ENCODE measurements around the gene KRTAP1-3. TPM values are rescaled to one million over a fixed set of nuclear protein-coding genes. Genes with fewer than 3 reads are reported as not detected.
"Not testable (repeated sequence)": the region's sequence is repeated elsewhere in the genome, so short reads cannot be mapped to it uniquely, and the experiment has no call there.

Gene KRTAP1-3
- polyA plus RNA-seq, 1 donor (not counting 4 experiments of a cell fraction or from before 2014, with no cell fraction given): not detected

DNA sequence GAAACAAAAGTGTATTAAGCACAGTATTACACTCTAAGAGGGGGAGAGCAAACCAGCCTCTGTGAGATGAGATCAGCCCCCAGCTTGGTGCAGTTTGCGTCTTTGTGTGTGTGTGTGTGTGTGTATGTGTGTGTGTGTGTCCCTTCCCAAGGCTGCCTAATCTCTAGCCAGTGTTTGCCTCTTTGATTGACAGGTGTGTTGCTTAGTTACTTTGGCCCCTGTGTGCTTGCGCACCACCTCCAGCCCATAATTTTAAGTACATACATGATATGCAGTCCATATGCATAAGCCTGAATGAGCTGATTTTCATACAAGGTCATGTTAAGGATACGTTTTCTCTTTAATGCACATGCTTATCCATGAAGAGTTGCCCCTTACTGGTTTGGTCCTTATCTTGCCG is 32.9 kb downstream of the KRTAP1-3 start:
- Histone ChIP-seq H3K4me2 (ENCODE audit: control insufficient read depth, extremely low read depth, insufficient read depth, low read depth, low read length) (no peak overlapping the region), H4K20me1 (ENCODE audit: control insufficient read depth, extremely low read depth, insufficient read depth, low read length) (no peaks in the 10 kb centered on the region), H3K9ac (ENCODE audit: control insufficient read depth, extremely low read depth, insufficient read depth, low read length) (no peak overlapping the region), H3K4me3 (ENCODE audit: control insufficient read depth in 2 of 3, extremely low read depth in 1 of 3, insufficient read depth in 2 of 3, low read depth in 1 of 3, low read length in 3 of 3) (no peak overlapping the region), H3K36me3 (ENCODE audit: control insufficient read depth in 2 of 2, extremely low read depth in 1 of 2, insufficient read depth in 2 of 2, low read length in 2 of 2) (no peaks in the 10 kb centered on the region), H3K27ac (ENCODE audit: control insufficient read depth, insufficient read depth, low read length) (no peak overlapping the region), H3K27me3 (ENCODE audit: control insufficient read depth, extremely low read depth, insufficient read depth, low read length) (no peaks in the 10 kb centered on the region), H2AFZ (ENCODE audit: control insufficient read depth, low read length) (no peak overlapping the region), H3K9me1 (ENCODE audit: control insufficient read depth, extremely low read depth, insufficient read depth, low read length) (no peaks in the 10 kb centered on the region), H3K4me1 (ENCODE audit: control insufficient read depth, extremely low read depth, insufficient read depth, low read length) (peaks cover 9% of the 10 kb centered on the region), H3K79me2 (ENCODE audit: control insufficient read depth, insufficient read depth, low read length) (no peaks in the 10 kb centered on the region), H3K9me3 (ENCODE audit: control insufficient read depth, low read depth, low read length) (no peaks in the 10 kb centered on the region)
- DNase-seq (ENCODE audit: low read depth, low spot score): no peak
- no peak for TF ChIP-seq EZH2 (IDR thresholded peaks at IDR 0.05; ENCODE audit: low read length)
- no peak for TF ChIP-seq CTCF (optimal IDR thresholded peaks at IDR 0.05 in 1 of 3, IDR thresholded peaks at IDR 0.05 in 1 of 3, conservative IDR thresholded peaks at IDR 0.05 in 1 of 3; ENCODE audit: extremely low read depth in 1 of 3, insufficient read depth in 2 of 3, low read length in 3 of 3)
- FAIRE-seq: no peak
- dilution Hi-C loops (cut with MboI; ENCODE audit: extremely low pct_ligation_motif_present, low sequenced_read_pairs): no loop called here

- H3K9me3 ChIP-seq (ENCODE audit: control insufficient read depth, low read depth, low read length); H3K9me1 ChIP-seq (ENCODE audit: control insufficient read depth, extremely low read depth, insufficient read depth, low read length); H3K27ac ChIP-seq (ENCODE audit: control insufficient read depth, insufficient read depth, low read length); H3K9ac ChIP-seq (ENCODE audit: control insufficient read depth, extremely low read depth, insufficient read depth, low read length); H3K79me2 ChIP-seq (ENCODE audit: control insufficient read depth, insufficient read depth, low read length); dilution Hi-C loops (cut with MboI; ENCODE audit: extremely low pct_ligation_motif_present, low sequenced_read_pairs); H3K27me3 ChIP-seq (ENCODE audit: control insufficient read depth, extremely low read depth, insufficient read depth, low read length); H3K4me3 ChIP-seq (ENCODE audit: control insufficient read depth in 2 of 3, extremely low read depth in 1 of 3, insufficient read depth in 2 of 3, low read depth in 1 of 3, low read length in 3 of 3); DNase-seq (ENCODE audit: low read depth, low spot score); H3K4me2 ChIP-seq (ENCODE audit: control insufficient read depth, extremely low read depth, insufficient read depth, low read depth, low read length); H3K36me3 ChIP-seq (ENCODE audit: control insufficient read depth in 2 of 2, extremely low read depth in 1 of 2, insufficient read depth in 2 of 2, low read length in 2 of 2); FAIRE-seq; H4K20me1 ChIP-seq (ENCODE audit: control insufficient read depth, extremely low read depth, insufficient read depth, low read length); H2AFZ ChIP-seq (ENCODE audit: control insufficient read depth, low read length); H3K4me1 ChIP-seq (ENCODE audit: control insufficient read depth, extremely low read depth, insufficient read depth, low read length): not testable (repeated sequence)
These were observed 35.1 kb downstream of the KRTAP1-3 start, which contains the start of gene KRTAP3-2 for GRCh38 chr17:40999563-40999962. Gene KRTAP3-2 (minus strand): TSS chr17:40999906. CDS start chr17:40999853, 53 bp downstream.

DNA sequence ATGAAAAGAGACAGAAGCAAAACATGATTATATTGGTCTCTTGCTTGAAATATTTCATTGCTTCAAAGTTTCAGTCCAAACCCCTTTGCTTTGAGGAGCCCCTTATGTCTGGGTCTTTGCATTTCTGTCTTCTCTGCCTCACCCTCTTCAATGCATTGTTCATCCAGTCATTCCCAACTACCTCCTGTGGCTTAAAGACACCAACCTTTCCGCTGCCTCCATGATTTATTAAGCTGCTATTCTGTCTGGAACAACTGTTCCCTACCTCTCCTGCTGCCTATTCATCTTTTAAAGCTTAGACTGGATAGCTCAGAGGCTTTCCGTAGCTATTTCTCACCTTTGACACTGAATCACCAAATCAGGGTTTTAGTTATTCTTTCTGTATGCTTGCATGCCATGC is 37.3 kb downstream of the KRTAP1-3 start:
- DNase-seq (ENCODE audit: low read depth, low spot score) (no peak), FAIRE-seq (no peak)
- Histone ChIP-seq H3K4me2 (ENCODE audit: control insufficient read depth, extremely low read depth, insufficient read depth, low read depth, low read length) (no peak overlapping the region), H3K4me3 (ENCODE audit: control insufficient read depth in 2 of 3, extremely low read depth in 1 of 3, insufficient read depth in 2 of 3, low read depth in 1 of 3, low read length in 3 of 3) (no peak overlapping the region), H4K20me1 (ENCODE audit: control insufficient read depth, extremely low read depth, insufficient read depth, low read length) (no peaks in the 10 kb centered on the region), H3K27ac (ENCODE audit: control insufficient read depth, insufficient read depth, low read length) (no peak overlapping the region), H2AFZ (ENCODE audit: control insufficient read depth, low read length) (no peak overlapping the region), H3K79me2 (ENCODE audit: control insufficient read depth, insufficient read depth, low read length) (no peaks in the 10 kb centered on the region), H3K27me3 (ENCODE audit: control insufficient read depth, extremely low read depth, insufficient read depth, low read length) (no peaks in the 10 kb centered on the region), H3K9ac (ENCODE audit: control insufficient read depth, extremely low read depth, insufficient read depth, low read length) (no peak overlapping the region), H3K9me1 (ENCODE audit: control insufficient read depth, extremely low read depth, insufficient read depth, low read length) (no peaks in the 10 kb centered on the region), H3K36me3 (ENCODE audit: control insufficient read depth in 2 of 2, extremely low read depth in 1 of 2, insufficient read depth in 2 of 2, low read length in 2 of 2) (no peaks in the 10 kb centered on the region), H3K9me3 (ENCODE audit: control insufficient read depth, low read depth, low read length) (no peaks in the 10 kb centered on the region), H3K4me1 (ENCODE audit: control insufficient read depth, extremely low read depth, insufficient read depth, low read length) (peaks cover under 1% of the 10 kb centered on the region)
- TF ChIP-seq CTCF (optimal IDR thresholded peaks at IDR 0.05 in 1 of 3, IDR thresholded peaks at IDR 0.05 in 1 of 3, conservative IDR thresholded peaks at IDR 0.05 in 1 of 3; ENCODE audit: extremely low read depth in 1 of 3, insufficient read depth in 2 of 3, low read length in 3 of 3): no peak
- TF ChIP-seq EZH2 (IDR thresholded peaks at IDR 0.05; ENCODE audit: low read length): no peak
- dilution Hi-C loops (cut with MboI; ENCODE audit: extremely low pct_ligation_motif_present, low sequenced_read_pairs): no loop called here

Data from keratinocyte (primary cell).